Ecto neural progenitor cell (in vitro differentiated cells): ENCODE measurements around the gene MZT2B.
"Not testable (repeated sequence)": the region's sequence is repeated elsewhere in the genome, so short reads cannot be mapped to it uniquely, and the experiment has no call there.

Experiments
- DNase-seq: peaks from one replicate; pipeline ENCODE4 v3.0.0-alpha.2; 2018; ENCODE audit warnings: low spot score

Gene MZT2B

GRCh38 chr2:130181880-130182682 lies at the start of gene MZT2B:
TSS of gene MZT2B (plus strand) at chr2:130182262. CDS start at chr2:130182283, 21 bp downstream.
- peak; percentile 90 for DNase-seq

- DNase-seq, result peak; percentile 37
These were observed 46.1 kb upstream of the MZT2B start for GRCh38 chr2:130135692-130136541.

- not testable (repeated sequence) for DNase-seq
These were observed 45.5 kb upstream of the MZT2B start for GRCh38 chr2:130136546-130136945.

- DNase-seq, result peak; percentile 16
These were observed 44.9 kb upstream of the MZT2B start for GRCh38 chr2:130137118-130137517.

- DNase-seq, result peak; percentile 24
These were observed 43.7 kb upstream of the MZT2B start for GRCh38 chr2:130138326-130138725.

- DNase-seq, result not testable (repeated sequence)
These were observed 43.2 kb upstream of the MZT2B start for GRCh38 chr2:130138841-130139251.

- not testable (repeated sequence) for DNase-seq
These were observed 42.5 kb upstream of the MZT2B start for GRCh38 chr2:130139331-130140280.

- not testable (repeated sequence) for DNase-seq
These were observed 41.5 kb upstream of the MZT2B start for GRCh38 chr2:130140516-130140915.

GRCh38 chr2:130141002-130141401 lies 41.1 kb upstream of the MZT2B start:
- DNase-seq, result not testable (repeated sequence)

GRCh38 chr2:130141645-130142370 lies 40.3 kb upstream of the MZT2B start:
- DNase-seq, result not testable (repeated sequence)

GRCh38 chr2:130142396-130143265 lies 39.4 kb upstream of the MZT2B start:
- not testable (repeated sequence) for DNase-seq

- DNase-seq, result not testable (repeated sequence)
These were observed 38.6 kb upstream of the MZT2B start for GRCh38 chr2:130143266-130144039.

- peak; percentile 71 for DNase-seq
These were observed 37.1 kb upstream of the MZT2B start, which contains the start of gene CCDC74B for GRCh38 chr2:130145006-130145414. TSS of gene CCDC74B (minus strand) at chr2:130145112. CDS start at chr2:130144996, 116 bp downstream.

GRCh38 chr2:130148515-130148914 lies 33.5 kb upstream of the MZT2B start:
- DNase-seq, result not testable (repeated sequence)

GRCh38 chr2:130150181-130151144 lies 31.6 kb upstream of the MZT2B start:
- no peak for DNase-seq

- not testable (repeated sequence) for DNase-seq
These were observed 30.9 kb upstream of the MZT2B start for GRCh38 chr2:130151145-130151512.

- DNase-seq, result not testable (repeated sequence)
These were observed 29.8 kb upstream of the MZT2B start for GRCh38 chr2:130152136-130152815.
